OCI-LY3 (cell line): ENCODE data around the gene DCTN3.

Experiments used
- H2AFZ ChIP-seq: fragments of 200-600, 300-600 bp; shearing (Covaris generic); 2 replicates; pipeline ENCODE4 v1.6.0; 2014; ENCODE audit warnings: antibody characterized with exemption, low read depth, low read length
- H3K27ac ChIP-seq: fragments of 200-600, 300-600 bp; sonication (generic); 2 replicates; pipeline ENCODE4 v1.5.1; 2014; ENCODE audit warnings: mild to moderate bottlenecking, low read length, moderate library complexity, mixed read lengths
- H3K27me3 ChIP-seq: fragments of 200-600, 300-600 bp; sonication (generic); 2 replicates; pipeline ENCODE4 v1.6.1; 2014; ENCODE audit warnings: low read depth, low read length, mixed read lengths
- H3K36me3 ChIP-seq: fragments of 200-600, 300-600 bp; sonication (generic); replicated peaks from 2 replicates; pipeline ENCODE3; 2014; ENCODE audit warnings: low read depth, low read length, mixed read lengths
- H3K4me1 ChIP-seq: fragments of 300-600, 200-600 bp; sonication (generic); 2 replicates; pipeline ENCODE4 v1.6.1; 2014; ENCODE audit warnings: low read length, mixed read lengths
- H3K4me2 ChIP-seq: fragments of 200-600, 300-600 bp; sonication (generic); 2 replicates; pipeline ENCODE4 v1.6.1; 2014; ENCODE audit warnings: low read length, mixed read lengths
- H3K4me3 ChIP-seq: fragments of 300-600, 200-600 bp; sonication (generic); 2 replicates; pipeline ENCODE4 v1.5.1; 2014; ENCODE audit warnings: antibody characterized with exemption, mild to moderate bottlenecking, low read length, moderate library complexity
- H3K79me2 ChIP-seq: fragments of 300-600, 200-600 bp; shearing (Covaris generic); 2 replicates; pipeline ENCODE4 v1.6.1; 2014; ENCODE audit warnings: mild to moderate bottlenecking, low read length, mixed read lengths
- H3K9ac ChIP-seq: fragments of 300-600, 200-600 bp; shearing (Covaris generic); 2 replicates; pipeline ENCODE4 v1.6.0; 2014; ENCODE audit warnings: mild to moderate bottlenecking, low read length, moderate library complexity
- H3K9me3 ChIP-seq: fragments of 200-600, 300-600 bp; shearing (Covaris generic); 2 replicates; pipeline ENCODE4 v1.6.1; 2014; ENCODE audit warnings: low read length, mixed read lengths; ENCODE audit not compliant: insufficient read depth
- H4K20me1 ChIP-seq: fragments of 200-600, 300-600 bp; sonication (generic); 2 replicates; pipeline ENCODE4 v1.6.1; 2016; ENCODE audit warnings: low read length, mixed read lengths; ENCODE audit not compliant: insufficient read depth
- EZH2phosphoT487 ChIP-seq: fragments of 200-600 bp; shearing (Covaris generic); IDR thresholded peaks from 2 replicates; pipeline ENCODE4 v1.6.1; 2018; ENCODE audit warnings: antibody characterized with exemption, mixed run types, low read depth
- TF ChIP-seq, protein P1 (sequence below): fragments of 200-600, 300-600 bp; sonication (generic); IDR thresholded peaks from 2 replicates; pipeline ENCODE4 v1.5.1; 2014; ENCODE audit warnings: antibody characterized with exemption, low read length, low read depth

DCTN3 gene

DNA sequence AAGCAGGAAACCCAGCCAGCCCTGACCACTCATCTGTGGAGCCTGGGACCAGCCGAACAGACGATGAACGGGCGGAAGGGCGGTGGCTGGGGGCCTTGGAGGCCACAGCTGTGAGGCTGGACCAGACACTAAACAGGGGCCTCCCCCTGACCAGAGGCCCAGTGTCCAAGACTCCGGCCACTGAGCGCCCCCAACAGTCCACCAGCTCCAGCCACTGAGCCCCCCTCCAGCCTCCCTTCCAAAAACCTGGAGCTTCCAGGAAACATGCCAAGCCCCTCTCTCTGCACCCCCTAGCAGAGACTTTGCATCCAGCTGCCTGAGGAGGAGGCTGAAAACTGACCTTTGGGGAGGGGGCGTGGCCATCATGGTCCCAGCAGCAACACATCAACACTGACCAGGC lies 54.0 kb downstream of the DCTN3 start:
- Histone ChIP-seq H4K20me1 (no peaks in the 10 kb centered on the region), H3K9me3 (no peaks in the 10 kb centered on the region), H3K4me3 (no peak overlapping the region), H3K36me3 (no peaks in the 10 kb centered on the region), H3K4me2 (no peak overlapping the region), H2AFZ (no peak overlapping the region), H3K9ac (no peak overlapping the region), H3K79me2 (no peaks in the 10 kb centered on the region), H3K27me3 (no peaks in the 10 kb centered on the region), H3K4me1 (peaks cover 45% of the 10 kb centered on the region), H3K27ac (no peak overlapping the region)
- no peak for TF ChIP-seq EZH2phosphoT487
- TF ChIP-seq, protein P1, sequence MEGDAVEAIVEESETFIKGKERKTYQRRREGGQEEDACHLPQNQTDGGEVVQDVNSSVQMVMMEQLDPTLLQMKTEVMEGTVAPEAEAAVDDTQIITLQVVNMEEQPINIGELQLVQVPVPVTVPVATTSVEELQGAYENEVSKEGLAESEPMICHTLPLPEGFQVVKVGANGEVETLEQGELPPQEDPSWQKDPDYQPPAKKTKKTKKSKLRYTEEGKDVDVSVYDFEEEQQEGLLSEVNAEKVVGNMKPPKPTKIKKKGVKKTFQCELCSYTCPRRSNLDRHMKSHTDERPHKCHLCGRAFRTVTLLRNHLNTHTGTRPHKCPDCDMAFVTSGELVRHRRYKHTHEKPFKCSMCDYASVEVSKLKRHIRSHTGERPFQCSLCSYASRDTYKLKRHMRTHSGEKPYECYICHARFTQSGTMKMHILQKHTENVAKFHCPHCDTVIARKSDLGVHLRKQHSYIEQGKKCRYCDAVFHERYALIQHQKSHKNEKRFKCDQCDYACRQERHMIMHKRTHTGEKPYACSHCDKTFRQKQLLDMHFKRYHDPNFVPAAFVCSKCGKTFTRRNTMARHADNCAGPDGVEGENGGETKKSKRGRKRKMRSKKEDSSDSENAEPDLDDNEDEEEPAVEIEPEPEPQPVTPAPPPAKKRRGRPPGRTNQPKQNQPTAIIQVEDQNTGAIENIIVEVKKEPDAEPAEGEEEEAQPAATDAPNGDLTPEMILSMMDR, result no peak

DNA sequence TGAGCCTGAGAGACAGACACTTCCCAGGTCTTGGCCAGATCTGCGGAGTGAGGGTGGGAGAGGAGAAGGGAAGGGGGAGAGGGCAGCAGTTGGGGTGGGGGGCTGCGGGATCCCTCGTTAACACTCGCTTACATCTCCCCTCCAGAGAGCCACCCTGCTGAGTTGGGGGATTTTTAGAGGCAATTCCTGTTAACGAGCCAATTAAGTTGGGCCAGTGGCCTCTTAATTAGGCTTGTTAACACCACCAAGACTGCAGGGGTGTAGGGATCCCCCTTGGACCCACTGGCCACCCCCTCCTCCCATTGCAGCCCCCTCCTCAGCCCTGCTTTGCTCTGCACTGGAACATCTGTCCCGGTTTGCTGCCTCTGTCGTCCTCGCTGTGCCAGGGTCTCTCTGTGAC lies 54.4 kb downstream of the DCTN3 start:
- Histone ChIP-seq H3K9me3 (no peaks in the 10 kb centered on the region), H3K4me1 (peaks cover 40% of the 10 kb centered on the region), H3K79me2 (no peaks in the 10 kb centered on the region), H3K4me2 (no peak overlapping the region), H2AFZ (no peak overlapping the region), H3K4me3 (no peak overlapping the region), H4K20me1 (no peaks in the 10 kb centered on the region), H3K27ac (no peak overlapping the region), H3K27me3 (no peaks in the 10 kb centered on the region), H3K36me3 (no peaks in the 10 kb centered on the region), H3K9ac (no peak overlapping the region)
- TF ChIP-seq, protein P1, result no peak
- TF ChIP-seq EZH2phosphoT487, result no peak

DNA sequence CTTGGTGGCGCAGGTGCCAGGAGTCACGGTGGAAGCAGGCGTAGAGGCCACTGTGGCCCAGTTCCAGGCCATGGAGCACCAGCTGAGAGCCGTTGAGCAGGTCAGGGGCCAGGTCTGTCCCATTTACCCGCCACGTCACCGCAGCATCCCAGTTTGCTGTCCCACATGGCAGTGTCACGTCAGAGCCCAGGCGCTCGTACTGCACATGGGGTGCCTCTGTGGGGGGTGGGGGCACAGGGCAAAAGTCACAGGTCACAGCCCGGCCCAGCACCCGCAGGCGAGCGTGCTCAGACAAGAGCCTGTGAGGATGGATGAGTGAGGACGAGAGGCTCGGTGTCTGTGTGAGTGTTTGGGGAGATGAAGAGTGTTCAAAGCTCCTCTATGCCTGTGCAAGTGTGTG lies 55.7 kb downstream of the DCTN3 start:
- H3K79me2 ChIP-seq, result no peaks in the 10 kb centered on the region
- H3K9ac ChIP-seq, result no peak overlapping the region
- no peak overlapping the region for H2AFZ ChIP-seq
- H3K36me3 ChIP-seq, result no peaks in the 10 kb centered on the region
- no peak overlapping the region for H3K27ac ChIP-seq
- H3K9me3 ChIP-seq, result no peaks in the 10 kb centered on the region
- no peaks in the 10 kb centered on the region for H4K20me1 ChIP-seq
- H3K4me3 ChIP-seq, result no peak overlapping the region
- no peaks in the 10 kb centered on the region for H3K27me3 ChIP-seq
- no peak overlapping the region for H3K4me2 ChIP-seq
- no peak for TF ChIP-seq EZH2phosphoT487
- TF ChIP-seq, protein P1, result no peak
- H3K4me1 ChIP-seq, result peaks cover 28% of the 10 kb centered on the region; the same call in 1 of the 2 replicates
